OCI-LY7 (cell line): ENCODE data around the gene HNRNPD. TPM values are rescaled to one million over a fixed set of nuclear protein-coding genes. Genes with fewer than 3 reads are reported as not detected.

Source experiments
- BruUV-seq: library from RNA; stranded (reverse); fragments of 400-500 nt; replicated peaks from 2 replicates; lab custom pipeline; 2021; lab: Mats Ljungman, UMichigan
- CTCF ChIA-PET: fragments of 300-600 bp; sonication (Branson Sonifier 250); formaldehyde crosslinking; loops from one replicate; lab custom pipeline; 2022; ENCODE audit warnings: antibody characterized with exemption; ENCODE audit not compliant: unreplicated experiment; lab: Charles Lee
- POLR2A ChIA-PET: fragments of 300-600 bp; sonication (Branson Sonifier 250); formaldehyde crosslinking; loops from one replicate; lab custom pipeline; 2022; ENCODE audit warnings: antibody characterized with exemption; lab: Charles Lee
- DNase-seq: peaks from one replicate; pipeline ENCODE4 v3.0.0-alpha.2; 2015; ENCODE audit warnings: low spot score
- H2AFZ ChIP-seq: fragments of 200-600 bp; sonication (generic), shearing (Covaris generic); 2 replicates; pipeline ENCODE4 v1.6.1; 2014; ENCODE audit warnings: mild to moderate bottlenecking, antibody characterized with exemption, low read length, moderate library complexity
- H3K27ac ChIP-seq: fragments of 200-600 bp; sonication (generic); 2 replicates; pipeline ENCODE4 v1.5.1; 2014; ENCODE audit warnings: mixed run types, low read depth, mild to moderate bottlenecking, moderate library complexity, low read length, inconsistent platforms; ENCODE audit not compliant: poor library complexity, severe bottlenecking
- H3K36me3 ChIP-seq: fragments of 200-600 bp; sonication (generic); 2 replicates; pipeline ENCODE4 v1.6.1; 2014; ENCODE audit warnings: mild to moderate bottlenecking, antibody characterized with exemption, low read length, moderate library complexity, mixed read lengths; ENCODE audit not compliant: insufficient read depth
- H3K4me1 ChIP-seq: fragments of 200-600 bp; sonication (generic); 2 replicates; pipeline ENCODE4 v1.5.1; 2014; ENCODE audit warnings: mild to moderate bottlenecking, low read length; ENCODE audit not compliant: insufficient read depth, poor library complexity, severe bottlenecking
- H3K4me2 ChIP-seq: fragments of 200-600 bp; sonication (generic); 2 replicates; pipeline ENCODE4 v1.6.1; 2014; ENCODE audit warnings: mild to moderate bottlenecking, low read length
- H3K4me3 ChIP-seq: fragments of 200-600 bp; sonication (generic); 2 replicates; pipeline ENCODE4 v1.5.1; 2014; ENCODE audit warnings: mild to moderate bottlenecking, low read depth, low read length; ENCODE audit not compliant: poor library complexity, severe bottlenecking
- H3K79me2 ChIP-seq: fragments of 200-600 bp; sonication (generic); 2 replicates; pipeline ENCODE4 v1.6.1; 2016; ENCODE audit warnings: low read depth, mild to moderate bottlenecking, low read length, moderate library complexity, mixed read lengths; ENCODE audit not compliant: insufficient read depth
- H3K9me2 ChIP-seq: fragments of 200-600 bp; sonication (generic); 2 replicates; pipeline ENCODE4 v1.6.1; 2016; ENCODE audit warnings: mild to moderate bottlenecking, low read length, mixed read lengths; ENCODE audit not compliant: insufficient read depth
- H3K9me3 ChIP-seq: fragments of 200-600 bp; sonication (generic); 2 replicates; pipeline ENCODE4 v1.6.1; 2014; ENCODE audit warnings: mild to moderate bottlenecking, mixed run types, low read length, mixed read lengths
- H4K20me1 ChIP-seq: fragments of 200-600 bp; sonication (generic); 2 replicates; pipeline ENCODE4 v1.6.1; 2014; ENCODE audit warnings: mild to moderate bottlenecking, antibody characterized with exemption, low read length, moderate library complexity, mixed read lengths; ENCODE audit not compliant: insufficient read depth
- CTCF ChIP-seq: fragments of 200-600 bp; sonication (generic); conservative IDR thresholded peaks from 2 replicates; pipeline ENCODE4 v1.5.1; 2014; ENCODE audit warnings: mild to moderate bottlenecking, antibody characterized with exemption, low read length, moderate library complexity, mixed read lengths
- EZH2phosphoT487 ChIP-seq: fragments of 200-600 bp; sonication (generic); IDR thresholded peaks from 2 replicates; pipeline ENCODE4 v1.6.1; 2018; ENCODE audit warnings: low read depth, borderline replicate concordance, mild to moderate bottlenecking, mixed run types, antibody characterized with exemption, low read length, moderate library complexity, mixed read lengths
- intact Hi-C: fragments of 100-400 bp; cut with micrococcal nuclease; formaldehyde crosslinking; loops from one replicate; pipeline ENCODE4 v1.10.0; 2022; ENCODE audit not compliant: unreplicated experiment
- total RNA-seq, 2 experiments: library from RNA; depleted of rRNA in 1 of 2; stranded (reverse); fragments of >200 nt in 1 of 2; shearing (Covaris generic) in 1 of 2; gene quantifications; 2 replicates each; pipeline ENCODE4 v1.2.3, GENCODE V29; 2014 to 2022

Gene HNRNPD
- total RNA-seq, 2 experiments from 2014 or later = 127 to 572 TPM

DNA sequence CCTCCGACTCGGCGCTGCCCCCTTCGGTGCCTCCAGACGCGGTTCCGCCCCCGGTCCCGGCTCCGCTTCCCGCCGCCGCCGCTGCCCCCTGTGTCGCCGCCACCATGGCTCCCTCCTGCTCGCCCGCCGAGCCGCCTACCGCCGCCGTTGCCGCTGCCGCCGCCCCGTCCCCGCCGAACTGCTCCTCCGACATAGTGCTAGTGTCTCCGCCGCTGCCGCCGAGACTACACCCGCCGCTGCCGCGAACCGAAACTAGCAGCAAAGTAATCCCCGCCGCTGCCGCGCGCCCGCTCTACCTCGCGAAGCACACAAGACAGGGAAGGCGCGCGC, 340 bp downstream of the HNRNPD start:
- no peaks in the 10 kb centered on the region for H3K9me2 ChIP-seq
- TF ChIP-seq EZH2phosphoT487 (no peak), CTCF (no peak)
- peaks cover 76% of the 10 kb centered on the region for H3K79me2 ChIP-seq
- no peaks in the 10 kb centered on the region; the same call in 1 of the 2 replicates for H3K9me3 ChIP-seq
- peak overlapping the region; percentile 85 for H3K27ac ChIP-seq
- no TSS peak for BruUV-seq
- DNase-seq = no peak
- no peak overlapping the region; the same call in 1 of the 2 replicates for H2AFZ ChIP-seq
- POLR2A ChIA-PET = interaction anchor here (0.9 to 3.8 kb wide), 8 partner anchors 8 to 60 kb away, joined by 3 to 15 read pairs (median 4); no protein-coding TSS in a partner anchor
- peak overlapping the region; percentile 99 for H3K4me3 ChIP-seq
- CTCF ChIA-PET = interaction anchor here (0.7 to 1.4 kb wide), 2 partner anchors 58 to 91 kb away, joined by 3 read pairs; no protein-coding TSS in a partner anchor
- H3K4me2 ChIP-seq = peak overlapping the region; percentile 92
- H3K36me3 ChIP-seq = peaks cover 71% of the 10 kb centered on the region
- peaks cover 44% of the 10 kb centered on the region for H4K20me1 ChIP-seq
- intact Hi-C loops = loop anchor here (5.0 kb wide), 3 partner anchors 86 to 664 kb away; partner anchors contain the start of genes COPS4 and LIN54
- peaks cover 35% of the 10 kb centered on the region for H3K4me1 ChIP-seq

DNA sequence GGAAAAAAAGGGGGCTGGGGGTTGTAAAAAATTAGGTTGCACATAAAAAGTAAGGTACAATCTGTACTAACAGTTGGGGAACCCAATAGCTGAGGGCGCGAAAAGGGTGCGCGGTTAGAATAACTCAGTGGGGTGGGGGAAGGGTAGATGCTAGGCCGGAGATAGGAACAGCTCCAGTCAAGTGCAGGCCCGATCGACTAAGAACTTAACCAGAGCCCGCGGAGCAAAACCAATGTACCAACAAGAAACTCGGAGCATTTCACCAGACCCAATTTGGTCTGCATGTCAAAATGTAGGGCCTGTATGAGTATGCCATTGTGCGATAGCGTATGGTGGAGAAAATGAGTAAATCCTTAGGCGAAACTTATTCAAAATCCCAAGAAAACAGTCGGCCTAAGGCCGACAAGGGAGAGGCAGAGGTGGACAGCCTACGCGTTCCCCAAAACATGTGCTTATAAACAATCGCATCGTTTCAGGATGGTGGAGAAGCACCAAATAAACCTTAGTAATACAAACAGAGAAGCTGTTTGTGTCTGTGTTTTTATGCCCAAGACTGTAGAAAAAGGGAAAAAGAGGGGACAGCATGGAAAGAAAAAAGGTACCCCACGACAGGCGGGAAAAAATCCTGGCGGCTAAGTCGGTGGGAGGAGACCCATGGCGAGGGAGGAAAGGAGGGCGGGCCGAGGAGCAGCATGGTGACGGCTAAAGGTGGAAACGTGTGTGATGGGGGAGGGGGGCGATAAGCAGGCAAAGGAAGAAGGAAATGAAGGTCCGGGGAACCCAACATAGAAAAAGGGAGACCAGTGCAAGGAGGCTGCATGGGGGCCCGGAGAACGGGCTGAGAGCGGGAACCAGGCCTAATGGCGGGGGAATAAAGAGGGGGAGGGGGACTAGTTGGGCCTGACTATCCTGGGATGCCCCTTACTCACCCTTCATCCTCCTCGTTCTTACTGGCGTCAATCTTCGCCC, 990 bp downstream of the HNRNPD start:
- POLR2A ChIA-PET = interaction anchor here (0.6 to 3.8 kb wide), 6 partner anchors 13 to 533 kb away, joined by 3 to 15 read pairs (median 4); no protein-coding TSS in a partner anchor
- BruUV-seq = no TSS peak
- CTCF ChIA-PET = no interaction called here

More for the DNA sequence above, 990 bp downstream of the HNRNPD start:
- Histone ChIP-seq H3K36me3 (peaks cover 74% of the 10 kb centered on the region), H4K20me1 (peaks cover 51% of the 10 kb centered on the region), H3K9me3 (no peaks in the 10 kb centered on the region; the same call in 1 of the 2 replicates), H3K4me1 (peaks cover 41% of the 10 kb centered on the region), H3K4me2 (peak overlapping the region; percentile 92), H3K79me2 (peaks cover 83% of the 10 kb centered on the region), H3K9me2 (no peaks in the 10 kb centered on the region), H3K4me3 (peak overlapping the region; percentile 99), H2AFZ (no peak overlapping the region), H3K27ac (peak overlapping the region; percentile 85)
- intact Hi-C loops = loop anchor here (5.0 kb wide), 3 partner anchors 86 to 664 kb away; partner anchors contain the start of genes COPS4 and LIN54
- DNase-seq = peak; percentile 77
- TF ChIP-seq CTCF (no peak), EZH2phosphoT487 (no peak)
